Nucleus accumbens (tissue), 56 donors: Measurements from ENCODE around the gene PLS1.
A peak's percentile ranks its signal among the peaks of the same experiment; 100 is the strongest.

Experiments
- DNase-seq, 56 donors: peaks; one replicate each; lab custom pipeline; 2025; lab: John Stamatoyannopoulos, UW

The PLS1 gene

GRCh38 chr3:142633073-142633472 lies 36.9 kb downstream of the PLS1 start:
- no peak for DNase-seq

GRCh38 chr3:142636050-142636449 lies 39.9 kb downstream of the PLS1 start:
- DNase-seq, result no peak

GRCh38 chr3:142636664-142637063 lies 40.5 kb downstream of the PLS1 start:
- DNase-seq, result no peak

GRCh38 chr3:142638291-142638690 lies 42.1 kb downstream of the PLS1 start:
- DNase-seq, result no peak

- no peak for DNase-seq
Measured at GRCh38 chr3:142641504-142641903, 45.3 kb downstream of the PLS1 start.

- DNase-seq, result no peak
Measured at GRCh38 chr3:142642956-142643355, 46.8 kb downstream of the PLS1 start.

GRCh38 chr3:142644502-142644901 lies 48.3 kb downstream of the PLS1 start:
- no peak for DNase-seq

GRCh38 chr3:142645236-142645793 lies 49.1 kb downstream of the PLS1 start:
- no peak for DNase-seq

GRCh38 chr3:142646020-142646785 lies 50.0 kb downstream of the PLS1 start:
- DNase-seq, result no peak

- DNase-seq, result peak in 6 of 56 donors; percentile 2 to 13 (median 4)
Measured at GRCh38 chr3:142647856-142648255, 51.7 kb downstream of the PLS1 start.

GRCh38 chr3:142648950-142649349 lies 52.8 kb downstream of the PLS1 start:
- DNase-seq, result no peak

- no peak for DNase-seq
Measured at GRCh38 chr3:142650001-142650693, 54.0 kb downstream of the PLS1 start.

GRCh38 chr3:142651711-142652110 lies 55.5 kb downstream of the PLS1 start:
- no peak for DNase-seq

GRCh38 chr3:142652826-142653292 lies 56.7 kb downstream of the PLS1 start:
- no peak for DNase-seq

GRCh38 chr3:142656575-142656974 lies 60.4 kb downstream of the PLS1 start:
- DNase-seq, result no peak

GRCh38 chr3:142657033-142657432 lies 60.8 kb downstream of the PLS1 start:
- DNase-seq, result no peak

- no peak for DNase-seq
Measured at GRCh38 chr3:142660383-142660782, 64.2 kb downstream of the PLS1 start.

- no peak for DNase-seq
Measured at GRCh38 chr3:142660893-142661292, 64.7 kb downstream of the PLS1 start.

GRCh38 chr3:142663865-142664264 lies 67.7 kb downstream of the PLS1 start:
- no peak for DNase-seq

- DNase-seq, result no peak
Measured at GRCh38 chr3:142664311-142664710, 68.1 kb downstream of the PLS1 start.

- DNase-seq, result no peak
Measured at GRCh38 chr3:142664819-142665218, 68.6 kb downstream of the PLS1 start.

- DNase-seq, result no peak
Measured at GRCh38 chr3:142670120-142670519, 73.9 kb downstream of the PLS1 start.
